Fibroblast of pulmonary artery (primary cell): ENCODE measurements around the gene IFI27L2.

Source experiments
- DNase-seq: peaks from one replicate; pipeline ENCODE4 v3.0.0-alpha.2; 2010; ENCODE audit warnings: low read depth
- H3K4me3 ChIP-seq: replicated peaks from 2 replicates; pipeline ENCODE4 v1.5.1; 2011; ENCODE audit warnings: low read depth, mild to moderate bottlenecking, control low read depth, low read length, moderate library complexity
- CTCF ChIP-seq: IDR thresholded peaks from 2 replicates; pipeline ENCODE4 v1.5.1; 2011; ENCODE audit warnings: mild to moderate bottlenecking, control low read depth, low read length, inconsistent platforms; ENCODE audit errors: missing control alignments

The IFI27L2 gene

GRCh38 chr14:94088516-94088915 lies 40.9 kb downstream of the IFI27L2 start:
- H3K4me3 ChIP-seq, result no peak overlapping the region
- peak; percentile 21 for DNase-seq
- TF ChIP-seq CTCF, result no peak

- no peak for TF ChIP-seq CTCF
- DNase-seq, result no peak
Observed at GRCh38 chr14:94087891-94088290, 41.5 kb downstream of the IFI27L2 start.

DNA sequence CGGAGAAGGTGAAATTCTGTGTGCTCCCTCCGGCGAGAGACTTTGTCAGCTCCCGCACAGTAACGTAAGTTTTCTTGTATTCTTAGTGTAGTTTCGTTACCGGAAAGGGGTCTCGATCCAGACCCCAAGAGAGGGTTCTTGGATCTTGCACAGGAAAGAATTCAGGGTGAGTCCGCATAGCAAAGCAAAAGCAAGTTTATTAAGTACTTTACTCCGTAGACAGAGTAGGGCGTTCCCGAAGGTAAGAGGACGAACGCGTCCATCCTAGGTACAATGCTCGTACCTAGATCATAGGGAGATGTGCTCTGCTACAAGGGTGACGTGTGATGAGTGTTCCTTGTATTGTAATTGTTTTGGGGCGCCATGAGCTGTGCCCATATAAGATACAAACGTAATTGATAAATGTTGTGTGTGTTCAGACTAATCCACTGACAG lies 48.0 kb downstream of the IFI27L2 start:
- DNase-seq, result no peak
- H3K4me3 ChIP-seq, result peak overlapping the region; percentile 96
- TF ChIP-seq CTCF, result no peak

More at GRCh38 chr14:94087891-94088290, 41.5 kb downstream of the IFI27L2 start:
- H3K4me3 ChIP-seq, result no peak overlapping the region

DNA sequence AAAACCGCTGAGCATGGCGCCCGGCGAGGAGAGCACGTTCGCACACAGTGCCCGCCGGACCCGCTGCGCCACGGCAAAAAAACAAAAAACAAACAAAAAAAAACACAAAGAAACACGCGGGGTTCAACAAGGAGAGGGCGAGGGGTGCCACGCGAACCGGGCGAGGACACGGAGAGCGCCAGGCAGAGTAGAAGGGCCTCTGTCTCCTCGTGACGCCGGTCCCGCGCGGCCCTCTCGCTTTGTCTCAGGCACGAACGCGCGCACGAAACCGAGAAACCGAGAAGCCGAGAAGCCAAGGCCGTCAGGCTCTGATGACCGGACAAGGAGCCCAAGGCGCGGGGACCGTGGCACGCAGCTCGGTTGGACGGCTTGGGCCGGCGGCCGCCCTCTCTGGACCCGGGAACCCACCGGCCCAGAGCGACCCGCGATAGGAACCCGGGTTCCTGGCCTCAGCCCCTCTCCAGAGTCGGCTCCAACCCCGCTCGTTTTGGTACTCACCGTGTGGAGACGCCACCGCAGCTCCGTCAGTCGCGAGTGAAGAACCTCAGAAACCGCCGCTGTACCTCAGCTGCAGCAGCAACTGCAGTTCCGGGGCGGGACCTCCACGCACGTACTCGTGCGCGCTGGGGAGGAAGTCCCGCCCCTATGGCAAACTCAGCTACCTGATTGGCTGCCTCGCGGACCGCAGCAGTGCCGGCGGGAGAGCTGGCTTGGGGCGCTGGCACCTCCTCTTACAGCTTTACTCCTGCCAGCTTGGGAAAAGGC lies 48.6 kb downstream of the IFI27L2 start, which contains the start of the genes DDX24 and IFI27L1:
TSS of gene DDX24 (minus strand) at position 582 of the 765 bp plus-strand sequence. CDS start 1,460 bp downstream, outside the sequence.
TSS of gene IFI27L1 (plus strand) at position 690 of the 765 bp plus-strand sequence. CDS start 15,628 bp downstream, outside the sequence.
- TF ChIP-seq CTCF, result no peak
- peak within 1 kb of the TSS; percentile 96 for H3K4me3 ChIP-seq
- peak; percentile 95 for DNase-seq

DNA sequence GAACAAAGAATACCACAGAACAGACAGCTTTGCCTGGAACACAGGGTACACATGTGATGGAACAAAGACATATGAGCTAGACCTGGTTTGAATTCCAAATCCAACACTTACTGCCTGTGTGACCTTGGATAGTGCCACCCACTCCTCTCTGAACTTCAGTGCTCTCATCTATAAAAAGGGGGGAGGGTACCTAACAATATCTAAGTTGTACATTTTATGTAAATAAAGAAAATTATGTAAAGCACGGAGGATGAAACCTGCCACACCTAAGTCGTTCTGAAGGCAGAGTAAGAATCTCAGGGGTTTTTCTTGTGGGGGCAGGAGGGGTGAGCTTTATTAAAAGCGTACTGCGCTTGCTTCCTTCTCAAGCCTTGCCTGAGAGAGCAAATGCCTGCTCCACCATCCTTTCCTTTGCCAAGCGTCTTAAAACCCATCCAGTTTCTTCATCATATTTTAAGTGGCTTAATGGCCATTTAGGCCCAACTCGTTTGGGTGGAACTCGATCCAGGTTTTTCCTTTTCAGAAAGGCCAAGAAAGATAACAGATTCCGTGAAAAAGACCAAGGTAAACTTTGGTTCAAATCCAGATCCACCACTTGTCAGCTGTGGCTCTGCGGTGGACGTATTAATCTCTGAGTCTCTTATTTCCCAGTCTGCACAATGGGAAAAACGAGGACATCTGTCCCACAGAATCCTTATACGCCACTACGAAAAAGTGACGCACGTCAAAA lies 49.3 kb downstream of the IFI27L2 start:
- H3K4me3 ChIP-seq, result peak overlapping the region; percentile 96
- peak; percentile 39 for DNase-seq
- no peak for TF ChIP-seq CTCF

GRCh38 chr14:94077823-94078222 lies 51.6 kb downstream of the IFI27L2 start:
- H3K4me3 ChIP-seq, result no peak overlapping the region
- TF ChIP-seq CTCF, result no peak
- no peak for DNase-seq
